ENCODE data around the gene TAP2.
A peak's percentile ranks its signal among the peaks of the same experiment; 100 is the strongest.
"Not testable (repeated sequence)": the region's sequence is repeated elsewhere in the genome, so short reads cannot be mapped to it uniquely, and the experiment has no call there.

Gene TAP2

GRCh38 chr6:32838114-32838958, at the start of gene TAP2:
Gene TAP2 (minus strand): TSS chr6:32838739. CDS start chr6:32838233, 506 bp downstream.
- peak; percentile 99 for DNase-seq

- DNase-seq, result no peak
Observed at GRCh38 chr6:32887616-32888015, 49.1 kb upstream of the TAP2 start.

- DNase-seq, result no peak
Observed at GRCh38 chr6:32886681-32887383, 48.3 kb upstream of the TAP2 start.

- DNase-seq, result no peak
Observed at GRCh38 chr6:32885698-32886286, 47.3 kb upstream of the TAP2 start.

- DNase-seq, result no peak
Observed at GRCh38 chr6:32883789-32884188, 45.2 kb upstream of the TAP2 start.

GRCh38 chr6:32882879-32883250, 44.3 kb upstream of the TAP2 start:
- no peak for DNase-seq

- DNase-seq, result not testable (repeated sequence)
Observed at GRCh38 chr6:32880962-32881361, 42.4 kb upstream of the TAP2 start.

GRCh38 chr6:32879691-32880090, 41.2 kb upstream of the TAP2 start:
- DNase-seq, result no peak

- no peak for DNase-seq
Observed at GRCh38 chr6:32876603-32877002, 38.1 kb upstream of the TAP2 start.

GRCh38 chr6:32873947-32874346, 35.4 kb upstream of the TAP2 start:
- DNase-seq, result not testable (repeated sequence)

GRCh38 chr6:32868257-32868788, 29.8 kb upstream of the TAP2 start:
- DNase-seq, result peak; percentile 84

- DNase-seq, result no peak
Observed at GRCh38 chr6:32867554-32868256, 29.2 kb upstream of the TAP2 start.

GRCh38 chr6:32867022-32867477, 28.5 kb upstream of the TAP2 start:
- no peak for DNase-seq

- DNase-seq, result no peak
Observed at GRCh38 chr6:32865724-32866443, 27.3 kb upstream of the TAP2 start.

GRCh38 chr6:32862725-32863124, 24.2 kb upstream of the TAP2 start:
- no peak for DNase-seq

GRCh38 chr6:32860674-32861073, 22.1 kb upstream of the TAP2 start:
- DNase-seq, result no peak

- DNase-seq, result no peak
Observed at GRCh38 chr6:32858194-32858593, 19.7 kb upstream of the TAP2 start.

- no peak for DNase-seq
Observed at GRCh38 chr6:32857156-32857891, 18.8 kb upstream of the TAP2 start.

- DNase-seq, result no peak
Observed at GRCh38 chr6:32855467-32856174, 17.1 kb upstream of the TAP2 start.

GRCh38 chr6:32854376-32855178, 16.0 kb upstream of the TAP2 start:
- DNase-seq, result peak; percentile 61
